Vagina (tissue), 2 donors: ENCODE results near the gene MUC4. TPM values are rescaled to one million over a fixed set of nuclear protein-coding genes. Genes with fewer than 3 reads are reported as not detected.

Experiments used
- DNase-seq, 2 donors: peaks; one replicate each; pipeline ENCODE4 v3.0.0-alpha.2; 2017; ENCODE audit errors: extremely low spot score in 2 of 2
- H3K27ac ChIP-seq: fragments of 200-600 bp; sonication (generic); one replicate; pipeline ENCODE4 v1.5.1; 2019
- H3K27me3 ChIP-seq: fragments of 200-600 bp; sonication (generic); one replicate; pipeline ENCODE4 v1.5.1; 2019
- H3K36me3 ChIP-seq, 2 donors: fragments of 200-600 bp; sonication (generic); one replicate each; pipeline ENCODE4 v1.5.1; 2017 to 2019
- H3K4me1 ChIP-seq: fragments of 200-600 bp; sonication (generic); one replicate; pipeline ENCODE4 v1.5.1; 2019
- H3K4me3 ChIP-seq, 2 donors: fragments of 200-600 bp; sonication (generic); 1 replicate in 1 of 2; 2 replicates in 1 of 2; pipeline ENCODE4 v1.5.1; 2016 to 2019
- H3K9me3 ChIP-seq: fragments of 200-600 bp; sonication (generic); one replicate; pipeline ENCODE4 v1.5.1; 2019
- POLR2A ChIP-seq, 2 donors: fragments of 450-650 bp; IDR thresholded peaks; one replicate each; pipeline ENCODE4 v1.6.1; 2017; ENCODE audit warnings: antibody characterized with exemption in 2 of 2, mild to moderate bottlenecking in 2 of 2, moderate library complexity in 2 of 2
- POLR2AphosphoS5 ChIP-seq, 2 donors: sonication (generic); formaldehyde crosslinking; IDR thresholded peaks; one replicate each; pipeline ENCODE4 v1.9.0; 2017; ENCODE audit warnings: antibody characterized with exemption in 2 of 2, mild to moderate bottlenecking in 2 of 2, low read depth in 1 of 2; ENCODE audit not compliant: insufficient read depth in 1 of 2
- intact Hi-C: fragments of 100-400 bp; cut with DNase I; formaldehyde crosslinking; loops from one replicate; pipeline ENCODE4 v1.15.1; 2023
- total RNA-seq: library from RNA; depleted of rRNA; stranded (reverse); fragments of >200 nt; gene quantifications from one replicate; pipeline ENCODE4 v1.2.3, GENCODE V29; 2016
- TF ChIP-seq, protein P1 (sequence below), 3 experiments: fragments of 450-650 bp in 2 of 3; fragments of 200-600 bp in 1 of 3; sonication (generic) in 1 of 3; IDR thresholded peaks; one replicate each; pipeline ENCODE4 v1.5.1; 2017 to 2019; ENCODE audit warnings: antibody characterized with exemption in 3 of 3, mild to moderate bottlenecking in 2 of 3, moderate library complexity in 2 of 3

The MUC4 gene
- total RNA-seq, 1 donor from 2014 or later = 36.1 TPM

DNA sequence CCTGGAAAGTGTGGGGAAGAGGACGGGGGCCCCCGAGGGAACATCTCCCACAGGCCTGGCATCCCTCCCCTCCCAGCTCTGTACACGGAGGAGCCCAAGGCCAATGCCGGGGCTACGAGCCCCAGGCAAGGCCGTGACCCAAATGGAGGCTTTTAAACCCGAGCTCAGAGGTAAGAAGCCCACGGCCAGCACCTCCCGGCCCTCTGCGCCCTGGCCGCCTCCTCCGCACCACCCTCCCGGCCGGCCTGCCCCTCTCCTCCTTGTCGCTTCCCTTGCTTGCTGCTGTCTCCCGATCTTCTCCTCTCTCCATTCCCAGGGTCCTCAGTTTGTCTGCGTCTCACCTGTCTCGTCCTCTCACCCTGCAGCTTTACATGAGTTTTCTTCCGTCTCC is 1.3 kb downstream of the MUC4 start:
- no peaks in the 10 kb centered on the region for H3K9me3 ChIP-seq
- H3K4me3 ChIP-seq = no peak overlapping the region
- DNase-seq = no peak
- no peak overlapping the region for H3K27ac ChIP-seq
- H3K36me3 ChIP-seq = no peaks in the 10 kb centered on the region
- no peaks in the 10 kb centered on the region for H3K27me3 ChIP-seq
- TF ChIP-seq, protein P1, sequence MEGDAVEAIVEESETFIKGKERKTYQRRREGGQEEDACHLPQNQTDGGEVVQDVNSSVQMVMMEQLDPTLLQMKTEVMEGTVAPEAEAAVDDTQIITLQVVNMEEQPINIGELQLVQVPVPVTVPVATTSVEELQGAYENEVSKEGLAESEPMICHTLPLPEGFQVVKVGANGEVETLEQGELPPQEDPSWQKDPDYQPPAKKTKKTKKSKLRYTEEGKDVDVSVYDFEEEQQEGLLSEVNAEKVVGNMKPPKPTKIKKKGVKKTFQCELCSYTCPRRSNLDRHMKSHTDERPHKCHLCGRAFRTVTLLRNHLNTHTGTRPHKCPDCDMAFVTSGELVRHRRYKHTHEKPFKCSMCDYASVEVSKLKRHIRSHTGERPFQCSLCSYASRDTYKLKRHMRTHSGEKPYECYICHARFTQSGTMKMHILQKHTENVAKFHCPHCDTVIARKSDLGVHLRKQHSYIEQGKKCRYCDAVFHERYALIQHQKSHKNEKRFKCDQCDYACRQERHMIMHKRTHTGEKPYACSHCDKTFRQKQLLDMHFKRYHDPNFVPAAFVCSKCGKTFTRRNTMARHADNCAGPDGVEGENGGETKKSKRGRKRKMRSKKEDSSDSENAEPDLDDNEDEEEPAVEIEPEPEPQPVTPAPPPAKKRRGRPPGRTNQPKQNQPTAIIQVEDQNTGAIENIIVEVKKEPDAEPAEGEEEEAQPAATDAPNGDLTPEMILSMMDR (IDR thresholded peaks at IDR 0.05) = no peak
- TF ChIP-seq POLR2A (IDR thresholded peaks at IDR 0.05) (no peak), POLR2AphosphoS5 (IDR thresholded peaks at IDR 0.05; ENCODE audit: insufficient read depth in 1 of 2, low read depth in 1 of 2) (no peak)
- H3K4me1 ChIP-seq = peaks cover 7% of the 10 kb centered on the region
- intact Hi-C loops = no loop called here

DNA sequence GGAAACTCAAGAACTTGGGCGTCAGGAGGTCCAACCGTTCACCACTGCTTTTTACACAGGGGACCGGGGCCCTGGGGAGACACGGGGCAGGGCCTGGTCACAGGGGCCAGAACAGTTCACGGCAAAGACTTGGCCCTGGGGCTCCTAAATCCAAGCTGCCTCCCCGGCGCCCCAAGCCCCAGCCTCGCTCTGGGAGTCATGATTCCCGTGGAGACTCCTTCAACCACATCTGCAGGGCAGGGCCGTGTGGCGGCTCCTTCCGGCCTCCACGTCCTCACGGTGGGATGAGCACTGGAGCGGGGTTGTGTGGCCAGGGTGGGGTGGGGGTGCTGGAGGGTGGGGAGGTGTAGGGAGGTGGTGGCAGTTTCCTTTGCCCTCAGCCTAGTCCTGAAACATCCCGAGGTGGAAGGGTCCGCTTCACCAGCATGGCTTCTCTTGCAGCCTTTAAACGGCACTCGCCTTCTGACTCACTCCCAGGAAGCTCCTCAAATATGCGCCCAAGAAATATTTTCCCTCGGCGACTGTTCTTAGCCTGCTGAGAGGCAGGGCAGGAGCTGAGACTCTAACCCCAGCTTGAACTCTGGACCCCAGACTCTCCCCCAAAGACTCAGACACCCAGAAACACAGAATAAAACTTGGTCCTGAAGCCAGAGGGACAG is 1.8 kb downstream of the MUC4 start:
- DNase-seq = no peak
- intact Hi-C loops = no loop called here
- Histone ChIP-seq H3K27me3 (no peaks in the 10 kb centered on the region), H3K27ac (no peak overlapping the region), H3K36me3 (no peaks in the 10 kb centered on the region), H3K9me3 (no peaks in the 10 kb centered on the region), H3K4me1 (peaks cover 7% of the 10 kb centered on the region), H3K4me3 (no peak overlapping the region)
- TF ChIP-seq POLR2AphosphoS5 (IDR thresholded peaks at IDR 0.05; ENCODE audit: insufficient read depth in 1 of 2, low read depth in 1 of 2) (no peak), POLR2A (IDR thresholded peaks at IDR 0.05) (no peak)
- TF ChIP-seq, protein P1 (IDR thresholded peaks at IDR 0.05) = no peak

DNA sequence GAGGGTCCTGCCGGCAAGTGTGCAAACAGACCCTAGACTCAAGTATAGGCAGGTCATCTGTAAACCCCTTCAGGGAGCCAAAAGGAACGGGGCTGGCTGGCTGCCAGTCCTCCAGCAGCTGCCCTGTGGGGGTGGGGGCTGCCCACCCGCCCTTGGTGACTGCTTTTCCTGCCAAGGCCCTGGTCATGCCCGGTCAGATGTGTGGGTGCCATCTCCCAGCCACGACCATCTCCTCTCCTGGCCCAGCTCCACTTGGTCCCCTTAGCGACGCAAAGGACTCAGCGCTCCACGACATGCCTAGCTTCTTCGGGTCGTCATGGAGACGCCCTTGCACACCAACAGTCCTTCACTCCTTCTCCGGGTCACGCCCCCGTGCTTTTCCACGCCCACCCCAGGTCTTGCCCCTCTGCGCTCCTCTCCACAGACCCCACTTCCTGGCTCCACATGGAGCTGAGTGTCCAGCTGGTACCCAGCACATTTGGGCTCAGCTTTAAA is 2.4 kb downstream of the MUC4 start:
- Histone ChIP-seq H3K4me1 (peaks cover 11% of the 10 kb centered on the region), H3K27me3 (no peaks in the 10 kb centered on the region), H3K27ac (no peak overlapping the region), H3K9me3 (no peaks in the 10 kb centered on the region), H3K4me3 (no peak overlapping the region), H3K36me3 (no peaks in the 10 kb centered on the region)
- TF ChIP-seq POLR2AphosphoS5 (IDR thresholded peaks at IDR 0.05; ENCODE audit: insufficient read depth in 1 of 2, low read depth in 1 of 2) = no peak
- intact Hi-C loops = no loop called here
- DNase-seq = no peak

DNA sequence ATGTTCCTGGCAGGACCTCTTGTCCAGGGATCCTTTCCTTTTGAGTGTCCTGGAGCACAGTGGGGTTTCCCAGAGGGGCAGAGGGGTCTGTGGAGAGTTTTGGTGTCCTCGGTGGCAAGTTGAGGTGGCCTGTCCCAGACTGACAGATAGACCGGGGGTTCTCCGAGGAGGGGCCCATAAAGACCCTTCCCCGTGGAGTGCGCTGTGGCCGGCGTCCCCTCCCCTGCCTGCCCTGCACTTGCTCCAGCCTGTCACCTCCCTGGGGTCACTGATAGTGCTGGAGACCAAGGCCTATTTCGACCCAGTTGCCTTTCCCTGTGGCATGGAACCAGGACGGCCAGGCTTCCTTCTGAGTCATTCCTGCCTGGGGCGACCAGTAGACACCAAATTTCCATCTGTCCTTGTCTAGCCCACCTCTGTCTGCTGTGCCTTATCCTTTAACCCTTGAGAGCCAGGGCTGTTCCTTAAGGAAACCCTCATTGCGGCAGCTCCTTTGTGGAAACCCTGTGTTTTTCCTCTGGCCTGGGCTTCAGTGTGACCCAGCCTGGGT is 2.9 kb downstream of the MUC4 start:
- no peak overlapping the region for H3K27ac ChIP-seq
- H3K9me3 ChIP-seq = no peaks in the 10 kb centered on the region
- H3K36me3 ChIP-seq = no peaks in the 10 kb centered on the region
- TF ChIP-seq POLR2A (IDR thresholded peaks at IDR 0.05) = no peak
- TF ChIP-seq, protein P1 (IDR thresholded peaks at IDR 0.05) = no peak
- TF ChIP-seq POLR2AphosphoS5 (IDR thresholded peaks at IDR 0.05; ENCODE audit: insufficient read depth in 1 of 2, low read depth in 1 of 2) = no peak
- intact Hi-C loops = no loop called here
- DNase-seq = no peak
- H3K27me3 ChIP-seq = no peaks in the 10 kb centered on the region
- peaks cover 16% of the 10 kb centered on the region for H3K4me1 ChIP-seq
- H3K4me3 ChIP-seq = no peak overlapping the region

DNA sequence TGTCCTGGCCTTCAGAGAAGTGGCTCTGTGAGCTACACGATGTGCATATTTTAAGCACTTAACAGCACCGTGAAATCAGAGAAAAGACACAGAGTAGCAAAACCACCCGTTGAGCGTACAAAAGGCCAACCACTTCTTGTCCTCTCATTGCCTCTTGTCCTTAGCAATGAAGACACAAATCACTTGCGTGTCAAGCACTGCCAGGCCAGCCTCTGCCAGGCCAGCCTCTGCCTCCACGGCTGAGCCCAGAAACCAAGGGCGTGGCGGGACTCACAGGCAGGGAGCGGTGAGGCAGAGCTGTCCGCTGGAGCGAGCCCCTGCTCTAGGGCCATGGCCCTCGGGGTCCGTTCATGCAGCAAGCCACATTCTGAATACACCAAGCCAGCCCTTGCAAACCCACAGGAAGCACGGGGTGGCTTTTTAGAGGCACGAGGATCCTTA is 4.0 kb downstream of the MUC4 start:
- no peak for DNase-seq
- no peaks in the 10 kb centered on the region for H3K9me3 ChIP-seq
- no peak overlapping the region for H3K27ac ChIP-seq
- peaks cover 18% of the 10 kb centered on the region for H3K4me1 ChIP-seq
- intact Hi-C loops = no loop called here
- H3K27me3 ChIP-seq = no peaks in the 10 kb centered on the region
- H3K36me3 ChIP-seq = no peaks in the 10 kb centered on the region
- no peak overlapping the region for H3K4me3 ChIP-seq
- TF ChIP-seq, protein P1 (IDR thresholded peaks at IDR 0.05) = no peak
- TF ChIP-seq POLR2A (IDR thresholded peaks at IDR 0.05) = no peak
- no peak for TF ChIP-seq POLR2AphosphoS5 (IDR thresholded peaks at IDR 0.05; ENCODE audit: insufficient read depth in 1 of 2, low read depth in 1 of 2)
